ENCODE results near the gene EYA4.

DNA sequence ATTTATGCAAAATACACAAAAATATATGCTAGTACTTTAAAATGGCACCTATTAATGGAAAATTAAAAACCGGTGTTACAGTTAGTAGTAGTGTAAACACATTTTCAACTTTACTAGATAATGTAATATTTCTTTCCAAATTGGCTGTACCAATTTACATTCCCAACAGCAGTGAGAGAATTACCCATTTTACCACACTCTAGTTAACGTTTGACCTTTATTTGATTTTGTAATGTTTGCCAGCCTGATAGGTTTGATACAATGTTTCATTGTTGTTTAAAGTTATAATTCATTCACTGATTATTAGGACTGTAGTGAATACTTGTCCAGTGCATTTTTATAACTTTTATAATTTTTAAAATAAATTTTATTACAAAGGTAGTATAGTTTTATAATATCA, 182.1 kb downstream of the EYA4 start:
- TF ChIP-seq CTCF (IDR thresholded peaks at IDR 0.05; ENCODE audit: low read length): no peak
- no peak for TF ChIP-seq EZH2 (optimal IDR thresholded peaks at IDR 0.05; ENCODE audit: low read depth, low read length)

Data from MM.1S (cell line).